Lung (tissue), 12 donors: ENCODE data around the gene TASP1. TPM values are rescaled to one million over a fixed set of nuclear protein-coding genes. Genes with fewer than 3 reads are reported as not detected.

ENCODE experiments used
- ATAC-seq: fragments of 200-7000 bp; cut with Tn5 transposase; one replicate; pipeline ENCODE4 v1.9.1; 2020; ENCODE audit warnings: moderate number of reproducible peaks; ENCODE audit not compliant: insufficient read depth, low FRiP score
- DNase-seq, 3 donors: peaks; one replicate each; pipeline ENCODE4 v3.0.0-alpha.2; 2013 to 2017
- H3K27ac ChIP-seq, 2 donors: one replicate each; pipeline ENCODE4 v1.5.1; 2013; ENCODE audit warnings: mild to moderate bottlenecking in 2 of 2, moderate library complexity in 2 of 2, control low read depth in 1 of 2, inconsistent platforms in 1 of 2, low read depth in 1 of 2, low read length in 1 of 2
- H3K27me3 ChIP-seq, 3 donors: one replicate each; pipeline ENCODE4 v1.5.1; 2013; ENCODE audit warnings: low read length in 2 of 3; ENCODE audit not compliant: control insufficient read depth in 3 of 3, insufficient read depth in 3 of 3
- H3K36me3 ChIP-seq, 4 donors: one replicate each; pipeline ENCODE4 v1.5.1; 2013; ENCODE audit warnings: low read length in 4 of 4, mild to moderate bottlenecking in 1 of 4, moderate library complexity in 1 of 4; ENCODE audit not compliant: control insufficient read depth in 4 of 4, insufficient read depth in 4 of 4
- H3K4me1 ChIP-seq, 5 donors: one replicate each; pipeline ENCODE4 v1.5.1; 2013; ENCODE audit warnings: low read length in 5 of 5, mild to moderate bottlenecking in 2 of 5, moderate library complexity in 1 of 5; ENCODE audit not compliant: control insufficient read depth in 5 of 5, insufficient read depth in 5 of 5
- H3K4me3 ChIP-seq: one replicate; pipeline ENCODE4 v1.5.1; 2013; ENCODE audit warnings: mild to moderate bottlenecking, control low read depth, moderate library complexity
- H3K9ac ChIP-seq, 2 donors: one replicate each; pipeline ENCODE4 v1.5.1; 2013; ENCODE audit warnings: low read length in 2 of 2, control low read depth in 1 of 2; ENCODE audit not compliant: insufficient read depth in 1 of 2
- H3K9me3 ChIP-seq, 4 donors: one replicate each; pipeline ENCODE4 v1.5.1; 2013; ENCODE audit warnings: low read length in 3 of 4, mild to moderate bottlenecking in 1 of 4, moderate library complexity in 1 of 4; ENCODE audit not compliant: control insufficient read depth in 4 of 4, insufficient read depth in 3 of 4
- WGBS, 2 donors: extraction: QIAGEN DNeasy Blood & Tissue Kit; methylation state at CpG; one replicate each; pipeline ENCODE4 v1.1.7; 2013; 5-methylcytosine and 5-hydroxymethylcytosine counted together
- polyA plus RNA-seq, 2 donors: library from polyadenylated mRNA; stranded (reverse); fragments of 200-250 nt; gene quantifications; one replicate each; pipeline ENCODE4 v1.2.1, GENCODE V29; 2013
- total RNA-seq, 2 donors: library from RNA; depleted of rRNA in 1 of 2; stranded (reverse); fragments of >200 nt in 1 of 2; gene quantifications; one replicate each; pipeline ENCODE4 v1.2.1, GENCODE V29; 2014 to 2021
- TF ChIP-seq, protein P1 (sequence below): IDR thresholded peaks from 2 replicates; pipeline ENCODE4 v1.5.1; 2012; ENCODE audit warnings: mild to moderate bottlenecking; ENCODE audit errors: control extremely low read depth, extremely low read depth
- donor health status: control.
- donor health status: control.
- donor health status: Bipolar disorder and iron deficiency.
- donor health status: healthy.
- donor health status: DM: yes; HTN: yes; CAD: no.

TASP1 gene
- total and polyA plus RNA-seq, 4 donors, result 5.0 to 26.5 (median 11.5) TPM

DNA sequence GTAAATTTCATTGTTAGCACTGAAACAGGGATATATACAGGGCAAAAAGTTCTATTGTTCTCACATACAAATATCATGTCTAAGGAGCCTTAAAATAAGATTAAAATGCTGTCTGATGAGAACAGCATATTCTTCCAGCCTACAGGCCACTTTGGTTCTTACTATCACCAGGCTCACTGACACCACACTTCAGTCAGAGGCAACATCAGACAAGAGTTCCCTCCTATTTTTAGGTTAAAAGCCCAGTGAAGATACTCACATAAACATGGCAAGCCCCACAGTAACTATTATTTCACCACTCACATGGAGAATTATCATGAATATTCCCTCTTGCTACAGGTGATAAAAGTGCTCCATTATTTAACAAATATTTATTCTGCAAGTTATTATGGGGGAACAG lies 241.9 kb downstream of the TASP1 start:
- DNase-seq (no peak), ATAC-seq (no peak)
- TF ChIP-seq, protein P1, sequence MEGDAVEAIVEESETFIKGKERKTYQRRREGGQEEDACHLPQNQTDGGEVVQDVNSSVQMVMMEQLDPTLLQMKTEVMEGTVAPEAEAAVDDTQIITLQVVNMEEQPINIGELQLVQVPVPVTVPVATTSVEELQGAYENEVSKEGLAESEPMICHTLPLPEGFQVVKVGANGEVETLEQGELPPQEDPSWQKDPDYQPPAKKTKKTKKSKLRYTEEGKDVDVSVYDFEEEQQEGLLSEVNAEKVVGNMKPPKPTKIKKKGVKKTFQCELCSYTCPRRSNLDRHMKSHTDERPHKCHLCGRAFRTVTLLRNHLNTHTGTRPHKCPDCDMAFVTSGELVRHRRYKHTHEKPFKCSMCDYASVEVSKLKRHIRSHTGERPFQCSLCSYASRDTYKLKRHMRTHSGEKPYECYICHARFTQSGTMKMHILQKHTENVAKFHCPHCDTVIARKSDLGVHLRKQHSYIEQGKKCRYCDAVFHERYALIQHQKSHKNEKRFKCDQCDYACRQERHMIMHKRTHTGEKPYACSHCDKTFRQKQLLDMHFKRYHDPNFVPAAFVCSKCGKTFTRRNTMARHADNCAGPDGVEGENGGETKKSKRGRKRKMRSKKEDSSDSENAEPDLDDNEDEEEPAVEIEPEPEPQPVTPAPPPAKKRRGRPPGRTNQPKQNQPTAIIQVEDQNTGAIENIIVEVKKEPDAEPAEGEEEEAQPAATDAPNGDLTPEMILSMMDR, result no peak
- no peak overlapping the region for H3K27ac ChIP-seq
- no peak overlapping the region for H3K4me3 ChIP-seq
- no peaks in the 10 kb centered on the region for H3K27me3 ChIP-seq
- H3K4me1 ChIP-seq, result no peaks in the 10 kb centered on the region
- no peaks in the 10 kb centered on the region for H3K9me3 ChIP-seq
- H3K9ac ChIP-seq, result no peak overlapping the region
- H3K36me3 ChIP-seq, result peaks cover 0 to 9% (median 2%) of the 10 kb centered on the region in 4 donors

DNA sequence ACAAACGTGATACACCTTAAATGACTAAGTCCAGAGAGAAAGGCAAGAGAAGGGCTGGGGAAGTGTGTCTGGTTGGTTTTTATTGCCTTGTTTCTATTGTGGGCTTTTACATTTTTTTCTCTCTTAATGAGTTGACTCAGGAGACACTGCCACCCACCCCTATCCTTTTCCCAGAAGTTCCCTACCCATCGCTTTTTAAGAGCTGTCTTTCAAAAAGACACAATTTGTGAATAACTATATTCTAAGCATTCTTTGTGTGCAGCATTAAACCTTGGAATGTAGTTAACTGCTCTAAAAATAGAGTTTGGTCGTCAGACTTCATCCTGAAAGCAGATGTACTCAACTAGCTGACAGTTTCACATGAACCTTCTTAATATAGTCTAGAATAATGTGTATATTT lies 242.7 kb downstream of the TASP1 start:
- Histone ChIP-seq H3K9ac (no peak overlapping the region), H3K27ac (no peak overlapping the region), H3K9me3 (no peaks in the 10 kb centered on the region), H3K36me3 (peaks cover 0 to 9% (median 3%) of the 10 kb centered on the region in 4 donors), H3K4me3 (no peak overlapping the region), H3K27me3 (no peaks in the 10 kb centered on the region), H3K4me1 (no peaks in the 10 kb centered on the region)
- ATAC-seq (no peak), DNase-seq (no peak)
- TF ChIP-seq, protein P1, result no peak
- 74% methylated on average over 3 of the region's 3 CpGs for WGBS, 2 donors

DNA sequence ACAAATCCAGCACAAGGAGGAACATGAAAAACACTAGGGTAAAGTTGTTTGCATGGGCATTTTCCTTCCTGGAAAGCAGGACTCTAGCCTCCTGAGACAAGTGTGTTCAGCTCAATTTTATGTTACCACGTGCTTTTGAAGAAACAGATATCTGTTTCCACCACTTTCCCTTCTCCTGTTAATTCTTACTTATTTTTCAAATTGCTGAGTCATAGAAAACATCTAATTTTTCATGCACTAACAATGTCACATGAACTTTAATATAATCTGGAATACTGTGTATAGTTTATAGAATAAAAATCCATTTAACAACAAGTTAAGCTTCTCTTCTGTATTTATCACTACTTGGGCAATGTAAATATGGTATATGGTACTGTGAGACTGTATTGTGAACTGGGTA lies 243.5 kb downstream of the TASP1 start:
- Histone ChIP-seq H3K9ac (no peak overlapping the region), H3K36me3 (peaks cover under 1 to 9% (median 5%) of the 10 kb centered on the region in 4 donors), H3K27me3 (no peaks in the 10 kb centered on the region), H3K9me3 (no peaks in the 10 kb centered on the region), H3K4me1 (no peaks in the 10 kb centered on the region), H3K27ac (no peak overlapping the region), H3K4me3 (no peak overlapping the region)
- no peak for ATAC-seq
- DNase-seq, result no peak
- WGBS, 2 donors, result 57 to 73% methylated on average over 1 of the region's 1 CpG
- TF ChIP-seq, protein P1, result no peak

DNA sequence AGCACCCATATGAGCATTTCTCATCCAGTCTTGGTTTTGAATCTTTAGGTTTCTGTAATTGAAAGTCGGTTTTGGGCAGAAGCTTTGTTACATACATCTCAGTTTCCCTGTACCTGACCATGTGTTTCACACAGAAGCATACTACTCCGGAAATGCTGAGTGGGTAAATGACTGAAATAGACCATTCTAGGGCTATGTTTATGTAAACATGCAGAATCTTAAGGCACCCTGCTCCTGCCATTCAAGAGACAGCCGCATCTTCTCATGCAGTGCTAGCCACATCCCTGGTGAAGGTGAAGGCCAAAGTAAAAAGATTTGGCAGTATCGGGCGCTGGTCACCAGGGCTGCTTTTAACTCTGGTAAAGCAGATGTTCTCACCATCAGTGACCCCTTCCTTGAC lies 246.3 kb downstream of the TASP1 start:
- no peak overlapping the region for H3K4me3 ChIP-seq
- TF ChIP-seq, protein P1, result no peak
- DNase-seq, result no peak
- no peak for ATAC-seq
- 97% methylated on average over 5 of the region's 5 CpGs for WGBS, 2 donors
- H3K27ac ChIP-seq, result no peak overlapping the region
- no peak overlapping the region for H3K9ac ChIP-seq
- H3K9me3 ChIP-seq, result no peaks in the 10 kb centered on the region
- no peaks in the 10 kb centered on the region for H3K27me3 ChIP-seq
- peaks cover 1 to 14% (median 8%) of the 10 kb centered on the region in 4 donors for H3K36me3 ChIP-seq
- H3K4me1 ChIP-seq, result no peaks in the 10 kb centered on the region
